OCI-LY3 (cell line): ENCODE results near the gene FNDC11.

Experiments
- H2AFZ ChIP-seq: fragments of 200-600, 300-600 bp; shearing (Covaris generic); 2 replicates; pipeline ENCODE4 v1.6.0; 2014; ENCODE audit warnings: antibody characterized with exemption, low read depth, low read length
- H3K27ac ChIP-seq: fragments of 200-600, 300-600 bp; sonication (generic); 2 replicates; pipeline ENCODE4 v1.5.1; 2014; ENCODE audit warnings: mild to moderate bottlenecking, low read length, moderate library complexity, mixed read lengths
- H3K27me3 ChIP-seq: fragments of 200-600, 300-600 bp; sonication (generic); 2 replicates; pipeline ENCODE4 v1.6.1; 2014; ENCODE audit warnings: low read depth, low read length, mixed read lengths
- H3K36me3 ChIP-seq: fragments of 200-600, 300-600 bp; sonication (generic); replicated peaks from 2 replicates; pipeline ENCODE3; 2014; ENCODE audit warnings: low read depth, low read length, mixed read lengths
- H3K4me1 ChIP-seq: fragments of 300-600, 200-600 bp; sonication (generic); 2 replicates; pipeline ENCODE4 v1.6.1; 2014; ENCODE audit warnings: low read length, mixed read lengths
- H3K4me2 ChIP-seq: fragments of 200-600, 300-600 bp; sonication (generic); 2 replicates; pipeline ENCODE4 v1.6.1; 2014; ENCODE audit warnings: low read length, mixed read lengths
- H3K4me3 ChIP-seq: fragments of 300-600, 200-600 bp; sonication (generic); 2 replicates; pipeline ENCODE4 v1.5.1; 2014; ENCODE audit warnings: antibody characterized with exemption, mild to moderate bottlenecking, low read length, moderate library complexity
- H3K79me2 ChIP-seq: fragments of 300-600, 200-600 bp; shearing (Covaris generic); 2 replicates; pipeline ENCODE4 v1.6.1; 2014; ENCODE audit warnings: mild to moderate bottlenecking, low read length, mixed read lengths
- H3K9ac ChIP-seq: fragments of 300-600, 200-600 bp; shearing (Covaris generic); 2 replicates; pipeline ENCODE4 v1.6.0; 2014; ENCODE audit warnings: mild to moderate bottlenecking, low read length, moderate library complexity
- H3K9me3 ChIP-seq: fragments of 200-600, 300-600 bp; shearing (Covaris generic); 2 replicates; pipeline ENCODE4 v1.6.1; 2014; ENCODE audit warnings: low read length, mixed read lengths; ENCODE audit not compliant: insufficient read depth
- H4K20me1 ChIP-seq: fragments of 200-600, 300-600 bp; sonication (generic); 2 replicates; pipeline ENCODE4 v1.6.1; 2016; ENCODE audit warnings: low read length, mixed read lengths; ENCODE audit not compliant: insufficient read depth
- EZH2phosphoT487 ChIP-seq: fragments of 200-600 bp; shearing (Covaris generic); IDR thresholded peaks from 2 replicates; pipeline ENCODE4 v1.6.1; 2018; ENCODE audit warnings: antibody characterized with exemption, mixed run types, low read depth
- TF ChIP-seq, protein P1 (sequence below): fragments of 200-600, 300-600 bp; sonication (generic); IDR thresholded peaks from 2 replicates; pipeline ENCODE4 v1.5.1; 2014; ENCODE audit warnings: antibody characterized with exemption, low read length, low read depth

The FNDC11 gene

DNA sequence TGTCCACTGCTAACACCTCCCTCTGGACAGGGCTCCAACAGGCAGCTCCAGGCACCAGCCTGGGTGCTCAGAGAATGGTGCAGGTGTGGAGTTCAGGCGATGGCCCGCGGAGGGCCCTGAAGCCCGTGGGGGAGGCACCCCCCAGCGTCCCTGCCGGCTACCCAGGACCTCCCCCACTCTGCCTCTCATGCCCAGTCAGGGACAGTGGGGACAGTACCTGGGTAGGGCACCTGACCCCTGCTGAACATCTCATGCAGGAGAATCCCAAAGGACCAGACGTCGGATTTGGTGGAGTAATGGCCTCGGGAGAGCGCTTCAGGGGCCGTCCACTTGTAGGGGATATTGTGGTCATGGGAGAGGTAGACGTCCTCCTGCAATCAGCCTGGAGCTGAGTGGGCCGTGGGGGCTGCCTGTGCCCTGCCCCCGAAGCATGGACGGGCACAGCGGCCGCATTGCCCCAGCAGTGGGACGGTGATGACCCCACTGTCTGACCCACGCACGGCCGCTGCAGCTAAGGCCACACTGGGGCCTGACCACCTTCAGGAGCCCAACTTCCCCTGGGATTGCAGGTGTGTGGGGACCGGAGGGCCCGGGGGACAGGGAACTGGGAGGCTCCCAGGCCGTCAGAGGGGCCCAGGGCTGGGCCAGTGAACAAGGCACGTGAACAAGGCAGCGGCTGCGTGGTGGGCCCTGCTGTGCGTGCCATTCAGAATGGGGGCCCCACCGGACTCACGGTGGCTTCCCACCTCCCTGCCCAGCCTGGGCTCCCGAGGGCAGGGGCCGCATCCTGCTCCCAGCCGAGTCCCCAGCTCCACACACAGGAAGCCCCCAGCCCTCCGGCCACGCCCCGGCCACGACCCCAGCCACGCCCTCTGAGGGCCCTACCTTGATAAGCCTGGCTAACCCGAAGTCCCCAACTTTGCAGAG is 23.8 kb upstream of the FNDC11 start:
- H3K27ac ChIP-seq: no peak overlapping the region
- H2AFZ ChIP-seq: no peak overlapping the region
- peaks cover 26% of the 10 kb centered on the region for H3K27me3 ChIP-seq
- H3K9me3 ChIP-seq: no peaks in the 10 kb centered on the region
- no peak for TF ChIP-seq EZH2phosphoT487
- TF ChIP-seq, protein P1, sequence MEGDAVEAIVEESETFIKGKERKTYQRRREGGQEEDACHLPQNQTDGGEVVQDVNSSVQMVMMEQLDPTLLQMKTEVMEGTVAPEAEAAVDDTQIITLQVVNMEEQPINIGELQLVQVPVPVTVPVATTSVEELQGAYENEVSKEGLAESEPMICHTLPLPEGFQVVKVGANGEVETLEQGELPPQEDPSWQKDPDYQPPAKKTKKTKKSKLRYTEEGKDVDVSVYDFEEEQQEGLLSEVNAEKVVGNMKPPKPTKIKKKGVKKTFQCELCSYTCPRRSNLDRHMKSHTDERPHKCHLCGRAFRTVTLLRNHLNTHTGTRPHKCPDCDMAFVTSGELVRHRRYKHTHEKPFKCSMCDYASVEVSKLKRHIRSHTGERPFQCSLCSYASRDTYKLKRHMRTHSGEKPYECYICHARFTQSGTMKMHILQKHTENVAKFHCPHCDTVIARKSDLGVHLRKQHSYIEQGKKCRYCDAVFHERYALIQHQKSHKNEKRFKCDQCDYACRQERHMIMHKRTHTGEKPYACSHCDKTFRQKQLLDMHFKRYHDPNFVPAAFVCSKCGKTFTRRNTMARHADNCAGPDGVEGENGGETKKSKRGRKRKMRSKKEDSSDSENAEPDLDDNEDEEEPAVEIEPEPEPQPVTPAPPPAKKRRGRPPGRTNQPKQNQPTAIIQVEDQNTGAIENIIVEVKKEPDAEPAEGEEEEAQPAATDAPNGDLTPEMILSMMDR: no peak
- peaks cover 10% of the 10 kb centered on the region for H3K4me1 ChIP-seq
- H3K79me2 ChIP-seq: no peaks in the 10 kb centered on the region
- H3K9ac ChIP-seq: no peak overlapping the region
- H4K20me1 ChIP-seq: no peaks in the 10 kb centered on the region
- no peak overlapping the region for H3K4me2 ChIP-seq
- no peak overlapping the region for H3K4me3 ChIP-seq
- no peaks in the 10 kb centered on the region for H3K36me3 ChIP-seq

DNA sequence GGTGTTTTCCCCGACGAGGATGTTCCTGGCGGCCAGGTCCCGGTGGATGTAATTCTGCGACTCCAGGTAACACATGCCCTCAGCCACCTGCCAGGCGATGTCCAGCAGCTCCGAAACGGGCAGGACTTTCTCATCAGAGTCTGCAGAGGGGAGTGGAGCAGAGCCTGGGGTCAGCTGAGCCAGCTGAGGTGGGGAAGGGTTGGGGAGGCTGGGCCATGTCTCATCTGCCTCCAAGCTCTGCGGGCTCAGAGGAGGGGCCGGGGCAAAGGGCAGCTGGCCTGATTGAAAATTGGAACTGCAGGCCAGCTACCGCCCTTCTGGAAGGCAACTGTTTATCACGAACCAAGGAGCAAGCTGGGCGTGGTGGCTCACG is 23.2 kb upstream of the FNDC11 start:
- Histone ChIP-seq H3K9me3 (no peaks in the 10 kb centered on the region), H3K36me3 (no peaks in the 10 kb centered on the region), H3K4me1 (peaks cover 10% of the 10 kb centered on the region), H2AFZ (no peak overlapping the region), H4K20me1 (no peaks in the 10 kb centered on the region), H3K79me2 (no peaks in the 10 kb centered on the region), H3K27ac (no peak overlapping the region), H3K4me3 (no peak overlapping the region), H3K27me3 (peaks cover 26% of the 10 kb centered on the region), H3K4me2 (no peak overlapping the region), H3K9ac (no peak overlapping the region)
- TF ChIP-seq, protein P1: no peak
- no peak for TF ChIP-seq EZH2phosphoT487

DNA sequence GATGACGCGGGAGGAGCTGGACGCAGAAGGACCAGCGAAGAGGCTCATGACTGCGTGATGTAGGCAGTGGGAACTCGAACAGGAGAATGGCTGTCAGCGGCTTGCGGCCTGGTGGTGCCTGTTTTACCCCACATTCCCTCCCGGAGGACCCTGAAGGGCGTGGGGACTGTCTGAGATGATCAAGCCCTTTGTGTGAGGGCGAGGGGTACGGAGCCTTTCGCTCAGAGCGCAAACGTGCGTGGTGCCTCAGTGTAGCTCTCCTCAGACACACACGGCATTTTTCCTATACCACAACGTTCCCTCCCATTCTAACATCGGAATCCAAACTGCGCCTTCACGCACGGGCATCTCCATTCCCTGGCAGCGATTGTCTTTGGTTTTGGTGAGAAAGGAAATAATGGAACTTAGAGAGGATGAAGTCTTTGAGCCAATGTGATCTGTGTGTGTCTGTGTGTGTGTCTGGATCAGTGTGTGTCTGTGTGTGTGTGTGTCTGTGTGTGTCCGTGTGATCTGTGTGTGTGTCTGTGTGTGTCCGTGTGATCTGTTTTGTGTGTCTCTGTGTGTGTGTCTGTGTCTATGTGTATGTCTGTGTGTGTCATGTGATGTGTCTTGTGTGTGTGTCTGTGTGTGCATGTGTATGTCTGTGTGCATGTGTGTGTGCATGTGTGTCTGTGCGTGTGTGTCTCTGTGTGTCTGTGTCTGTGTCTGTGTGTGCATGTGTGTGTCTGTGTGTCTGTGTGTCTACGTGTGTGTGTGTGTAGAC is 22.1 kb upstream of the FNDC11 start:
- Histone ChIP-seq H3K36me3 (no peaks in the 10 kb centered on the region), H4K20me1 (no peaks in the 10 kb centered on the region), H3K27ac (no peak overlapping the region), H3K9ac (no peak overlapping the region), H3K79me2 (no peaks in the 10 kb centered on the region), H3K9me3 (no peaks in the 10 kb centered on the region), H3K27me3 (peaks cover 26% of the 10 kb centered on the region), H3K4me1 (peaks cover 18% of the 10 kb centered on the region), H3K4me2 (no peak overlapping the region), H2AFZ (no peak overlapping the region), H3K4me3 (no peak overlapping the region)
- TF ChIP-seq, protein P1: no peak
- no peak for TF ChIP-seq EZH2phosphoT487

DNA sequence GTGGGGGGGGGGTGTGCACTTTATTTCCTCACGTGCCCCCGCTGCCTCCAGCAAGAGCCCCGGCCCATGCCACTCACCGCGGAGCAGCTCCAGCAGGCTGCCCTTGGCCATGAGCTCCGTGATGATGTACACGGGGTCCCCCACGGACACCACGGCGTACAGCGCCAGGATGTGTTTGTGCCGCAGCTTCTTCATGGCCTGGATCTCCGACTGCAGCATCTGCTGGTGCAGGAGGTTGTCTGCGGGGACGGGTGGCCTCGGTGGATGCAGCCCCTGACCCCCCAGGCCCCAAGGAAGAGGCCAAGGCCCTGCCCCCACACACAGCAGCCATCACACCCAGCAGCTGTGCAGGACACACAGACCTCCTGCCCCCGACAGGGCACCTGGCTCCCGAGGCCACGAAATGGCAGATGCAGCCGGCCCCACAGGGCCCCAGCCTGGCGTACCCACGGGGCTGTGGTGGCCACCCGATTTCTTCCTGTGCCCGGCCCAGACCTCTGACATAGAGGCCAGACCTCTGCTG is 21.4 kb upstream of the FNDC11 start:
- Histone ChIP-seq H3K4me1 (peaks cover 20% of the 10 kb centered on the region), H3K9ac (no peak overlapping the region), H3K27me3 (peaks cover 20% of the 10 kb centered on the region), H3K4me3 (no peak overlapping the region), H3K36me3 (no peaks in the 10 kb centered on the region), H3K9me3 (no peaks in the 10 kb centered on the region), H3K27ac (no peak overlapping the region), H3K4me2 (no peak overlapping the region), H2AFZ (no peak overlapping the region), H4K20me1 (no peaks in the 10 kb centered on the region), H3K79me2 (no peaks in the 10 kb centered on the region)
- TF ChIP-seq, protein P1: no peak
- TF ChIP-seq EZH2phosphoT487: no peak
